NK-92 (cell line): ENCODE measurements around the gene AGAP3.

Experiments used
- DNase-seq: peaks from one replicate; lab custom pipeline; 2025; ENCODE audit not compliant: unreplicated experiment; lab: John Stamatoyannopoulos, UW

Gene AGAP3

DNA sequence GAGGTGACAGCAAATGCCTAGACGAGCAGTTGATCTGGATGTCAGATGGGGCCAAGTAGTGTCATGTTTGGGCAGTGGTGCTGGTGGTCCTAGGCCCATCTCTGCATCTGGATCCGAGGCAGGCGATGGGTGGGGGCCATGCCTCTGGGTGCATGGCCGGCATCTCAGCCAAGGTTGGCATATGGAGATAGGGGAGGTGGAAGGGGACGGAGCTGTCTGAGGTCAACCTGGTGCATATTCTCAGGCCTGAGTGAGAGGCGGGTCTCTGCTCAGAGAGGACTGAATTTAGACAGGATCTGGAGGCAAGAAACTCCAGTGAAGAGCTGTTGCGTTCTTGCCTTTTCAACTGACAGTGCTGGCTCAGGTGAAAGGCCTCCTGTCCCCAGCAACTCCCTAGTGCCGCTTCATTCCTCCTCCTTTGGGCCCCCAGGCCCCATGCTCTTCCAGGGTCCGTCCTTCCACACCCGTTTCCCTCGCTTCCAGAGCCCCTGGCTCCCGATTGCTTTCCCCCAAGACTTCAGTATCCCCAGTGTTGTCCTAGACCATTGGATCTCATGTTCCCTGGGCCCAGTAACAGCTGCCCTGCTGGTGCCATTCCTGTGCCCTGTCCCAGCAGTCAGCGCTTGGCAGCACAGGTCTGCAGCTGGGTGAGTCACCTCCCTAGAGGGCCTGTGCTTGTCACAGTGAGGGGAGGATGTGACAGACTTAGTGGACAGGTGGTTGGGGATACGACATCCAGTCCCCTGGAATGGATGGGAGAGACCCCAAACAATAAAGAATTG lies 48.7 kb downstream of the AGAP3 start:
- DNase-seq, result no peak

DNA sequence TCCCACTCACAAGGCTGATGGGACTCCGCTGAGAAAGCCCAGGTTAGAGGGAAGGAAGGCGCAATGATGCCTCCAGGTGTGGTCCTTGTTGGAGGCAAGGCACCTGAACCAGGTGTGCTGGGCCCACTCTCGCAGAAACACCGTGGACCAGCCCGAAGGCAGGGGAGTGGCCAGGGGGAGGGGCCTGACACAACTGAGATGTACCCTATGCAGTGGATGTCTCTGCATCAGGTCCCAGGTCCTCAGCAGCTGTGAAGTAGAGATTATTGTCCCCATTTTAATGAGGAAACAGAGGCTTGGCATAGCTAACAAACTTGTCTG lies 49.2 kb downstream of the AGAP3 start:
- no peak for DNase-seq

DNA sequence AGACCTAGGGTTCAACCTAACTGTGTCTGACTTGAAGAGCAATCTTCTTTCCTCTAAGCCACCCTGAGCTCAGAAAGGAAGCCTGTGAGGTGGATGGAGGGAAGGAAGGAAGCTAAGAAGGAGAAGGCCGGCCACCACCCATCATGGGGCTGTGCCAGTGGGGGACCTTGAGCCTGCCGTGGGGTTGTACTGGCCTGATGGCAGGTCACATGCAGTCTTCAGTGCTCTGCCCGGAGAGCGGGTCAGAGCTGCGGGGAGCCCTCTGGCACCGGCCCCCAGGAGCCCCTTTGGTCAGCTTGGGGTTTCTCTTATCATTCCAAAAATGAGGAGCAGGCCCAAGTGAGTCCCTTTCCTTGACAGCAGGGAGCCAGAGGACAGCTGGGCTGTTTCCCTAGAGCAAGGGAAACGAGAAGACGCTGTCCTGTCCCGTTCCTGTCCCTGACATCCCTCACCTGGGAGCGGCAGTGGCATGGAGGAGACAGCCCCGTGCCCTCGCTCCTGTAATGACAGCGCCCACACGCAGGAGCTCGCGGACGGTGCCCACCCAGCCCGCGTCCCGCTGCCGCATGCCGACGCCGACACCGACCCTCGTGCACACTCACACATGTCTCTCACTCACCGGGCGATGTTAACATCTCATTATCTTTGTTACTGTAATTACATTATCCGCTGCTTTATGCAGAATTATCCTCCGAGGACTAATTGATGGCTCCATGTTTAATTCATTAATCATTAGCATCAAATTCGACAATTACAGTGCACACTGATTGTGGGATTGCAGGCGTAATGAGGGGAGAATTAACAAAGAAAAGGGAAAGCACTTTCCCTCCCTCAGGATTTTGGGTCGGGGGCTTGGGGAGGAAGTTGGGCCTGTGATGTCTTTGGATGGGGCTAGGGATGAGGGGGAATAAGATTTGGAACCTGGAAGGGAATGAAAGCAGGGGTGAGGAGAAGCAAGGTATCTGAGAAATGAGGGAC lies 49.9 kb downstream of the AGAP3 start:
- no peak for DNase-seq

DNA sequence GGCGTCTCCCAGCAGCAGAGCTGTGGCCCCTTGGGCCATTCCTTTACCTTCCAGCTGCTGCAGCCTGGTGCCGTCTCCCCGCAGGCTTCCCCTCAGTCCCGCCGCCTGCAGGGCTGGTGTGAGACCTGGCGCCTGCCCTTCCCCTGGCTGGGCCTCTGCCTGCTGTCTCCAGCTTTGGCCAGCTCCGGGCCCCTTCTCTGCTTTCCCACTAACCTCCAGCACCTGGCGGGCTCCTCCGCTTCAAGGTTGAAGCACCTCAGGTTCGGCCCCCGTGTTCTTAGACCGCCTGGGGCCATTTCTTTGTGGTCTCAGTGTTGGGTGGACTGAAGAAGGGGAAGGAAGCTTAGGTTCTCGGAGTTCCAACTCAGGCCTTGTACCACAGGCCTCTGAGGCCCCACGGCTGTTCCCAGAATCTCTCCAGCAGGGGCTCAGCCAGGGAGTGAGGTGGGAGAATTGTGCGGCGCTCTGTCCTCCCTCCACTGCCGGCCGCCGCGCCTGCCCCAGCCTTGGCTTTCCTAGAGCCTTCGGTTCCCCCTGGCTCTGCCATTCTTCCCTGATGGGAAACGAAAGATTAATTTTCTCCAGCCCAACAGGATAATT lies 50.9 kb downstream of the AGAP3 start:
- DNase-seq, result no peak

DNA sequence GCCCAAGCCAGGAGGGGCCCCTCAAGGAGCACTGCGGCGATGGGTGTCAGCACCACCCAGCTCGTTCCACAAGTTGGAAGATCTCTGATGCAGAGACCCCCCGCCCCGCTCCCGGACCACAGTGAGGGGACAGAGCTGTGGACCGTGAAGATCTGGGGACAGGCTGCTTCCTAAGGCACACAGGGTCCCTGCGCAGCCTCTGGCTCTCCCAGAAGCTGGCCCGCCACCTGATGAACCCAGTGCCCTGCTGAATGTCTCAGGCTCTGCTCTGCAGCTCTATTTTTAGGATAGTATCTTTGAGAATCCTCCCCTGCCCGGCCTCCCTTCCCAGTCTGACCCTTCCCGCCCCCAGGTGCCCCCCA lies 51.5 kb downstream of the AGAP3 start:
- no peak for DNase-seq

DNA sequence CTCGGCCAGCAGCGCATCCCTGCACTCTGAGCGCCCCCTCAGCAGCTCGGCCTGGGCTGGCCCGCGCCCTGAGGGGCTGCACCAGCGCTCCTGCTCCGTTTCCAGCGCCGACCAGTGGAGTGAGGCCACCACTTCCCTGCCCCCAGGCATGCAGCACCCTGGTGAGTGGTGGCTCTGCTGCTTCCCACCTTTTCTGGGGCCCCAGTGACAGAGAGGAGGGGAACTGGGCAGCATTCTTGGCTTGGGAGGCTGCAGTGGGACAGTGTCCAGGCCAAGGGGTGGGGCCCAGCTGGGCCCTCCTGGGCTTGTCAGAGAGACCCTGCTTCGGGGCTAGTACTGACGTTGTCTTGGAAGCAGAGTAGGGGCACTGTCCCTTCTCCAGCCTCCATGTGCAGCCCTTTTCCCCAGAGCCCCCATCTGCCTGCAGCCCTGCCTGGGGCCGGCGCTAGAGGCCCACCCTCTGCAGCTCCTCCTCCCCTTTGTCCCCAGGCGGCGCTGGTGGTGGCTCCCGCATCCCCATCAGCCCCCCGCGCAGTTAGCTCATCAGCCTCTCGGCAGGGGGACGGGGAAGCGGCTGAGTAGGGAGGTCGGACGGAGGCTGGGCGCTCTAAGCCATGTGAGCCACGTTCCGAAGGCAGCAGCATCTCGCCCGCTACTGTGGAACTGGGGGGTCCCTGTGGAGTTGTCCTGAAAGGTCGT lies 52.0 kb downstream of the AGAP3 start:
- no peak for DNase-seq

DNA sequence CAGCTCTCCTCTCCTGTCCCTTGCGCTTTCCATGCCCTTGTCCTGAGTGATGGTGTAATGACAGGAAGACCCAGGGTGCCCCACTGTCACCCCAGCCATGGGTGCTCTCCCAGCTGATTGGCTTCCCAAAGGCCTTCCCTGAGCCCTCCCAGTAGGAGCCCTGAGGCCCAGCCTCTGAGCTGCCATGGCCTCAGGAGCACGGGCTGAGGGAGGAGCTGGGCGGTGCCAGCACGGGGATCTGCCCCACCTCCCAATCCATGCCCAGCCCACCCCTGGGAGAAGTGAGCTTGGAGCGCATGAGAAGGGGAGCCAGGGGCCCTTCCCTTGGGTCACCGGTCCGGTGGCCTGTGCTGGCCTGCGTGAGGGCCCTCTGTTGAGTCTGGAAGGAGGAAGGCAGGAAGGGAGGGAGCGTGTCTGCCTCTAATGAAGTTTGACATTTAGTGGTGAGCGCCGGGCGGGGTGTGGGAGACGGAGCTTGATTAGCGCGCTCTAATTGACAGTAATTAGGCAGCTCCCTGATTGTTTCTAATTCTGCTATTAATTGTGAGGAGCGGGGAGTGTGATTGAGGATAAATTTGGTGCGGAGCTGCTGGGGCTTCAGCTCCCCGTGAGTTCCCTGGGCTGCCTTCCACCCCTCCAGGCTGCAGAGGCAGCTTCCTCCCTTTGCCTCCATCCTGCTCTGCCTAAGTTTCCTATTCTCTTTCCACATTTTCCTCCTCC lies 53.0 kb downstream of the AGAP3 start:
- no peak for DNase-seq

DNA sequence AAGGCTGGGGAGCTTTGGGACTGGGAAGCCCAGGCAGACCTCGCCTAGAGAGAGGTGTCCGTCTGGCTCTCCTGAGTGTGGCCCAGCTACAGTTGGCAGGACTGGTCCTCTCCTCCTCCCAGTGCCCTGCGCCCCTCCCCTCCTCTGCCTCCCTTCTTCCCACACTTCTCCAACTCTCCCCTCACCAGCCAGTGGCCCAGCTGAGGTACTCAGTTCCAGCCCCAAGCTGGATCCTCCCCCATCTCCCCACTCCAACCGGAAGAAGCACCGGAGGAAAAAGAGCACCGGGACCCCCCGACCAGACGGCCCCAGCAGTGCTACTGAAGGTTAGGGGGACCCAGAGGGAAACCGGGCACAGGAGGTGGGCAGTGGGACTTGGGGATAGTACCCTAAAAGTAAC lies 53.5 kb downstream of the AGAP3 start:
- no peak for DNase-seq

DNA sequence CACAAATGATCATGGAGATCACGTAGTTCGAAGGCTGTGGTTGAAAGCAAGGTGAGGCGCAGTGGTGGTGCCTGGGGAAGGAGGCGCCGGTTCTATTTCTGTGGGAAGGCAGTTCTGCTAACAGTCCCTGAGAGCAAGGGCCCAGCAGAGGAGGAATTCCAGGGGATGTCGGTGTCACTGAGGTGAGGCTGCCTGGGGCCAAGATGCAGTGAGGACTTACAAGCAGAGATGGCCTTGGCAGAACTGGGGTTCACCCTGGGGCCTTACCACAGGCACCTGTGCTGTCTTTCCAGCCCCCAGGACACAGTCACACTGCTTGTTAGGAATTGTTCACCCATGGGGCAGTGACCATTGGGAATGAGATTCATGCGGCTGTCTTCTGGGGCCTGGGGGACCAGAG lies 54.6 kb downstream of the AGAP3 start:
- no peak for DNase-seq

DNA sequence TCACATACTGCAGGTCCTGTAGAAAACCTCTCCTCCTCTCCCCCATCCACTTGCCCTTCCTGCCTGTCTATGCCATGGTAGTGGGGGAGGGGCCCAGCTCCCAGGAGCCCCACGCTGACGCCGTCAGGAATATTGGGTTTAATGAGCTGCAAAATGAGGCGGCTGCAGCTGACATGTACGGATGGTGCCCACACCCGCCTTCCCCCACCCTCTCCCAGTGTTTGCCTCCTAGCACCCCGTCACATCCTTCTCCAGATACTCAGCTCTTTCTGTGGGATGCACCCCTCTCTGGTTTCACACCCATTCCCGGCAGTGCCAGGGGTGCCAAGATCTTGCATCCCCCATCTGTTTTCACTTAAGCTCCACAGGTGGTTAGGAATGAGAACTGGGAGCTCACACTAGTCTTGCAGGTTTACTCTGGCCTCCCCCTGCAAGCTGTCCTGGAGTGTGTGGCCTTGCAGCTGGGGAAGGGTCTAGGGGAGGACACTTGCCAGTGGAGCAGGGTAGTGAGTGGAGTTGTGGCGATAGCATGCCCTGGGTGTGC lies 55.1 kb downstream of the AGAP3 start:
- no peak for DNase-seq

DNA sequence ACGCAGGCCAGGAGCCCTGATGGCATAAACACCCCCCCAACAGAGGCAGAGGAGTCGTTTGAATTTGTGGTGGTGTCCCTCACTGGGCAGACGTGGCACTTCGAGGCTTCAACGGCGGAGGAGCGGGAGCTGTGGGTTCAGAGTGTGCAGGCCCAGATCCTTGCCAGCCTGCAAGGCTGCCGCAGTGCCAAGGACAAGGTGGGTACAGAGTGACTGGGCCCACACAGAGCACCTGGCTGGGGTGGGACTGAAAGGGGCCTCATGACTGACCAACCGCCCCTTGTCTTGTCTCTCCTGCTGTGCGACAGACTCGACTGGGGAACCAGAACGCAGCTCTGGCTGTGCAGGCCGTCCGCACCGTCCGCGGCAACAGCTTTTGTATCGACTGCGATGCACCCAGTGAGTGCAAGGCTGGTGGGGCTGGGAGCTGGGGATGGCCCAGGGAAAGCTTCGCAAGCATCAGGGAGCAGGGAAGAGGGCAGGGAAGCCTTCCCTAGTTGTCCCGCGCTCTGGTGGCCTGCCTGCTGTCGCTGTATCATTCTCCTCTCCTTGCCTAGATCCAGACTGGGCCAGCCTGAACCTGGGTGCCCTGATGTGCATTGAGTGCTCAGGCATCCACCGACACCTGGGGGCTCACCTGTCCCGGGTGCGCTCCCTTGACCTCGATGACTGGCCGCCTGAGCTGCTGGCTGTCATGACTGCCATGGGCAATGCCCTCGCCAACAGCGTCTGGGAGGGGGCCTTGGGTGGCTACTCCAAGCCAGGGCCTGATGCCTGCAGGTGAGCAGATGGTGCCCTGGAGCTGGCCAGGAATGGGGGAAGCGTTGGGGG lies 55.8 kb downstream of the AGAP3 start:
- DNase-seq, result no peak

DNA sequence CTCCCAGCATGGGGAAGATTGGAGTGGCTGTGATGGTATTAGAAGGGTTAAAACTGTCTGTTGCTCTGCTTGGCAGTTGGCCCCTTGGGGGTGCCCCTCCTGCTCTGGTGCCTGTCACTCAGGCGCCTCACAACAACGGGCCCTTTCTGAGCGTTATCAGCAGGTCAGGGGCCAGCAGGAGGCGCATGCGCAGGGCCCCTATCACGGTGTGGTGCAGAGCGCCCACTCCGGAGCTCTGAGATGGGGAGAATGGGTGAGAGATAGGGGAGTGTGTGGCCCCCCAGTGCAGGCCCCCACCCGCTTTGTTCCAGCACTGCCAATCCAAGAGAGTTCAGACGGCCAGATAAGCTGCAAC lies 56.4 kb downstream of the AGAP3 start:
- no peak for DNase-seq

DNA sequence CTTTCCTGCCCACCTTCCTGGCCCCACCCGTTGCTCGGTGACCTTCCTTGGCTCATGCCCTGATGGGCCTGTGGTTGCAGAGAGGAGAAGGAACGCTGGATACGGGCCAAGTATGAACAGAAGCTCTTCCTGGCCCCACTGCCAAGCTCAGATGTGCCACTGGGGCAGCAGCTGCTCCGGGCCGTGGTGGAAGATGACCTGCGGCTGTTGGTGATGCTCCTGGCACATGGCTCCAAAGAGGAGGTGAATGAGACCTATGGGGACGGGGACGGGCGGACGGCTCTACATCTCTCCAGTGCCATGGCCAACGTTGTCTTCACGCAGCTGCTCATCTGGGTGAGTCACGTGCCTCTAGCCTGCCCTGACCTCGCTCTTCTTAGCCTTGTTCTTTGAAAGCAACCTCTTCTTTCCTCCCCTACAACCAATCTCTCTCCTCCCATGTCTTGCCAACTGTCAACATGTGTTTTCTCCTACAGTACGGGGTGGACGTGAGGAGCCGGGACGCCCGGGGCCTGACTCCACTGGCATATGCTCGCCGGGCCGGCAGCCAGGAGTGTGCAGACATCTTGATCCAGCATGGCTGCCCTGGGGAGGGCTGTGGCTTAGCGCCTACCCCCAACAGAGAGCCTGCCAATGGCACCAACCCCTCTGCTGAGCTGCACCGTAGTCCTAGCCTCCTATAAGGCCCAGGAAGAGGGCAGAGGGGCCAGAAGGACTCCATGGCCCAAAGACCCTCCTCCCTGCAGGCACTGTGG lies 57.2 kb downstream of the AGAP3 start:
- DNase-seq, result no peak

DNA sequence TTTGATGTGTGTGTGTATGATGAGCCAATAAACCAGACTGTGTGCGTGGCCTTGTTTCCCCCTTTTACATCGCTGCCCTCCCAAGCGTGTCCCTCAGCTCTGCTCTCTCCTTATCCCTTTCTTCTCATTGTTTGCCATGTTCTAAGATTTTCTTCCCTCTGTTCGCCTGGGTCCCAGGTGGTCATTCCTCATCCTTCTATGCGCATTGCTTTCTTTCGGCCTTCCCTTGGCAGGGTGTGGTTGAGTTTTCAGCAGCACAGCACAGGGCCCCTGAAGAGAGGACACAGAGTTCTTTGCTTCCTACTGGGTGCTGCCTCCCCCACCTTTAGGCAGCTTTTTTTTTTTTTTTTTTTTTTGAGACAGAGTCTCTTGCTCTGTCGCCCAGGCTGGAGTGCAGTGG lies 58.1 kb downstream of the AGAP3 start:
- no peak for DNase-seq

DNA sequence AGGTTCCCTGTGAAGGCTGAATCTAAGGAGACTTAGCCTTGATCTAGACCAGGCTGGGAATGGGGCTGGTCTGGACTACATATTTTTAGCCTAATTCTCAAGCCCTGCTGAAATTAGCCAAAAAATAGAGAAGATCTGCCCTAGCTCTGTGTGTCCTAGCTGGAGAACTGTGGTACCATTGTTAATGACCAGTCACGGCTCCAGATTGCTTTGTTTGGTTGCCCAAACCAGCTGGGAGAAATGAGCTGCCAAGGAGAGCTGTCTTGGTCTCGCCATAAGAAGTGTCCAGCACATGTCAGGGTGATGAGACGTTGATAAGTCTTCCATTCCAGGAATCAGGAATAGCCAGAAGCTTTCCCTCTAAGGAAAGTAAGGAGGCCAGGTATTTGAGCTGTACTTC lies 60.5 kb downstream of the AGAP3 start:
- no peak for DNase-seq

DNA sequence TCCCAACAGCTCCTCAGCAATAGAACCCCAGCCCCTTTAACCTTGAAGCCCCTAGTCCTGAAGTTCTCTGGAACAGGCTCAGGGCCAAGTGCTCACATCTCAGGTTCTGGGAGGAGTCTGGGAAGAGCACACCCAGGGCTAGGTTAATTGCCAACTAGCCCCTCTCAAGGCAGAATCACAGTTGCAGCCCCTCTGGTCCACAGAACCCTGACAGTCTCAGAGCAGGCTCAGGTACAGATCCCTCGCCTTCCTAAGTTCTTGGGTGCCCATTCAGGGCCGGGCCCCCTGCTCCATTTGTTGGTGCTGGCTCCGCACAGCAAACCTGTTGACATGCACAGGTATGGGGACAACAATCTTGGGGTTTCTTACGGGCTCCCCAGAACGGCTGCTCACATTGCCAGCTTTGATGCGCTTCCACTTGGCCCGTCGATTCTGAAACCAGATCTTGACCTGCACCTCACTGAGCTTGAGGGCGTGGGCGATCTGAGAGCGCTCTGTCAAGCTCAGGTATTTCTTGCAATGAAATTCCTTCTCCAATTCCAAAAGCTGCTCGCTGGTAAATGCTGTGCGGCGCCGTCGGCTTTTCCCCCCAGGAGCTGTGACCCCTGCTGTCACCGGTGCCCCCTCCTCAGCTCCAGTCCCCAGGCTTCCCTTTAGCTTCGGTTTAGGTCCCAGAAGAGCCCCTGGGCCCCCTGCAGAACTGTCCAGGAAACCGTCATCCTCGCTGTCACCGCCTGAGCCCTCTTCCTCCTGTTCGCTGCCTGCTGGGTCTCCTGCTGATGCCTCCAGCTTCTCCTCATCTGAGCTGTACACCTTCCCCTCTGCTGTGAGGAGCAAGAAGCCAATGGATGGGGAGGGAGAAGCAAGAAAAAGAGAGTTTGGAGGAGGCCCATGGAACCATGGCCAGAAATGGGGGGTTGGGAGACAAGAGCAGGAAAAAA lies 62.3 kb downstream of the AGAP3 start:
- no peak for DNase-seq

DNA sequence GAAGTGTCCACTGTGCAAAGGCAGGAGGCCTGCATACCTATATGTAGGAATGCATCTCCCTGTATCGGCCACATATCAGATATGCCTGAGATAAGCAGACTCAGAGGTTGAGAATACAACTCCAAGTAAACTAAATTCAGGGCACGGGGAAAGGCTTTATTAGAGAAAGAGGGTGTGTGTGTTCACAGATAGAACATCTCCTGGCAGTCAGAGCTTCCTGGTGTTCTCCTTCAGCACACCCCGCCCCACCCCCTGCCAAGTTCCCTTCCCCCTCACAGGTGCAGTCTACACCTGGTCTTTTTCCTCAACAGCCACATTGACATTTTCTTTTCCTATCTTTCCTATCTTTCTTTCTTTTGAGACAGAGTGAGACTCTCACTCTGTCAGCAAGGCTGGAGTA lies 64.1 kb downstream of the AGAP3 start:
- DNase-seq, result no peak
